OCI-LY3 (cell line): ENCODE data around the gene PROSER3.

Experiments used
- CTCF ChIP-seq: fragments of 200-600, 300-600 bp; sonication (generic); IDR thresholded peaks from 2 replicates; pipeline ENCODE4 v1.5.1; 2014; ENCODE audit warnings: antibody characterized with exemption, low read length, low read depth
- EZH2phosphoT487 ChIP-seq: fragments of 200-600 bp; shearing (Covaris generic); IDR thresholded peaks from 2 replicates; pipeline ENCODE4 v1.6.1; 2018; ENCODE audit warnings: antibody characterized with exemption, mixed run types, low read depth

DNA sequence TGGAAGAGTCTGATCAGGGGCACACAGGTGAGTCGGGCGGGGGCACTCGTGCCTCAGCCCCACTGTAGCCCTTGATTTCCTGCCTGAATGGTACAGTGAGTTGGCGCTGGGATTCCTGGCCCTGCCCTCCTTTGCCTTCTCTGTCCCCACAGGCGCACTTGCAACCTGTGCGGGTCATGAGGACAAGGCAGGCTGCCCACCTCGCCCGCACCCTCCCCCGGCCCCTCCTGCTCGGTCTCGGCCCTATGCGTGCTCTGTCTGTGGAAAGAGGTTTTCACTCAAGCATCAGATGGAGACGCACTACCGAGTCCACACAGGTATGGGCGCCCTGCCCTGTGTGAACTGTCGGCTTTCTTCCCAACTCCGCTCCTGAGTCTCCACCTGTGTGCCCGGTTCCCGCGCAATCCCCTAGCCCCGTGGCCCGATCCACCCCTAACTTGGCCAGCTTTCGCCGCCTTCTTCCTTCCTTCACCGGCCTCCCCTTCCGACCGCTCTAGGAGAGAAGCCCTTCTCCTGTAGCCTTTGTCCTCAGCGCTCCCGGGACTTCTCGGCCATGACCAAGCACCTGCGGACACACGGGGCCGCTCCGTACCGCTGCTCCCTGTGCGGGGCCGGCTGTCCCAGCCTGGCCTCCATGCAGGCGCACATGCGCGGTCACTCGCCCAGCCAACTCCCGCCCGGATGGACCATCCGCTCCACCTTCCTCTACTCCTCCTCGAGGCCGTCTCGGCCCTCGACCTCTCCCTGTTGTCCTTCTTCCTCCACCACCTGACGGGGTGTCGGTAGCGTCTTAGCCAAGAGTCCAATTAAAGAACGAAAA lies 41.8 kb upstream of the PROSER3 start:
- no peak for TF ChIP-seq CTCF
- no peak for TF ChIP-seq EZH2phosphoT487
